Fibroblast of skin of scalp (primary cell): Measurements from ENCODE around the gene TEX14. TPM values are rescaled to one million over a fixed set of nuclear protein-coding genes. Genes with fewer than 3 reads are reported as not detected.
A peak's percentile ranks its signal among the peaks of the same experiment; 100 is the strongest.

Experiments
- DNase-seq: peaks from one replicate; pipeline ENCODE4 v3.0.0-alpha.2; 2013
- polyA plus RNA-seq, 2 experiments: library from polyadenylated mRNA; unstranded; fragments of 120-200 nt; gene quantifications; one replicate each; pipeline ENCODE4 v1.2.1, GENCODE V29; 2013; ENCODE audit not compliant: insufficient read length in 2 of 2

Gene TEX14, protein sequence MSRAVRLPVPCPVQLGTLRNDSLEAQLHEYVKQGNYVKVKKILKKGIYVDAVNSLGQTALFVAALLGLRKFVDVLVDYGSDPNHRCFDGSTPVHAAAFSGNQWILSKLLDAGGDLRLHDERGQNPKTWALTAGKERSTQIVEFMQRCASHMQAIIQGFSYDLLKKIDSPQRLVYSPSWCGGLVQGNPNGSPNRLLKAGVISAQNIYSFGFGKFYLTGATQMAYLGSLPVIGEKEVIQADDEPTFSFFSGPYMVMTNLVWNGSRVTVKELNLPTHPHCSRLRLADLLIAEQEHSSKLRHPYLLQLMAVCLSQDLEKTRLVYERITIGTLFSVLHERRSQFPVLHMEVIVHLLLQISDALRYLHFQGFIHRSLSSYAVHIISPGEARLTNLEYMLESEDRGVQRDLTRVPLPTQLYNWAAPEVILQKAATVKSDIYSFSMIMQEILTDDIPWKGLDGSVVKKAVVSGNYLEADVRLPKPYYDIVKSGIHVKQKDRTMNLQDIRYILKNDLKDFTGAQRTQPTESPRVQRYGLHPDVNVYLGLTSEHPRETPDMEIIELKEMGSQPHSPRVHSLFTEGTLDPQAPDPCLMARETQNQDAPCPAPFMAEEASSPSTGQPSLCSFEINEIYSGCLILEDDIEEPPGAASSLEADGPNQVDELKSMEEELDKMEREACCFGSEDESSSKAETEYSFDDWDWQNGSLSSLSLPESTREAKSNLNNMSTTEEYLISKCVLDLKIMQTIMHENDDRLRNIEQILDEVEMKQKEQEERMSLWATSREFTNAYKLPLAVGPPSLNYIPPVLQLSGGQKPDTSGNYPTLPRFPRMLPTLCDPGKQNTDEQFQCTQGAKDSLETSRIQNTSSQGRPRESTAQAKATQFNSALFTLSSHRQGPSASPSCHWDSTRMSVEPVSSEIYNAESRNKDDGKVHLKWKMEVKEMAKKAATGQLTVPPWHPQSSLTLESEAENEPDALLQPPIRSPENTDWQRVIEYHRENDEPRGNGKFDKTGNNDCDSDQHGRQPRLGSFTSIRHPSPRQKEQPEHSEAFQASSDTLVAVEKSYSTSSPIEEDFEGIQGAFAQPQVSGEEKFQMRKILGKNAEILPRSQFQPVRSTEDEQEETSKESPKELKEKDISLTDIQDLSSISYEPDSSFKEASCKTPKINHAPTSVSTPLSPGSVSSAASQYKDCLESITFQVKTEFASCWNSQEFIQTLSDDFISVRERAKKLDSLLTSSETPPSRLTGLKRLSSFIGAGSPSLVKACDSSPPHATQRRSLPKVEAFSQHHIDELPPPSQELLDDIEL (N-terminal part only)
- polyA plus RNA-seq (2013, experiment 1 of 2; ENCODE audit: insufficient read length) = 0.67 TPM
- 1.00 TPM for polyA plus RNA-seq (2013, experiment 2 of 2; ENCODE audit: insufficient read length)

DNA sequence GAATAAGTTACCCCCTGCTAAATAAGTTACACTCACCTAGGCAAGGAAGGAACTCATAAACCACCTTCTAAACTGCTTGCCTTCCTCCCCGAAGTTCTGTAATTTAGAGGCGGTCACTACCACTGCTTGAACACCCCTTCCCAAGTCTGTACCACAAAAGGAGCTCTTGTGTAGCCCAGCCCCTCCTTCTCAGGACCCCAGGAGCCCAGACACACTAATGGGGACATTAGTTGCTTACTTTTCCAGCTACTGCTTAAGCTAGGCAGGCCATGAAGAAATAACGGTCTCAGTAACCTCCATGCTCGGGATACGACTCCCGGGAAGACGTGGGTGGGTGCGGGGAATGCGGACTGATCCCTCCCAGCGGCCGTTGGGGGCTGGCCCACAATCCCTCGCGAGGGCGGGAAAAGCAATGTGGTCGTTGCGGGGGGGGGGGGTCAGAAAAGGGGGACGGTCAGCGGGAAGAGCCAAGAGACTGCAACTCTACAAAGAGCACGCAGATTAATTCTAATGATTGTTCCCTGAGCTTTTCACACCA is at the start of gene TEX14:
Gene TEX14, minus strand, starts transcription at position 345 of the 538 bp plus-strand sequence. CDS start 40,044 bp downstream, outside the sequence.
- DNase-seq = no peak

GRCh38 chr17:58741121-58741625 is 49.3 kb upstream of the TEX14 start:
- peak; percentile 3 for DNase-seq

GRCh38 chr17:58734811-58735210 is 43.0 kb upstream of the TEX14 start:
- no peak for DNase-seq

DNA sequence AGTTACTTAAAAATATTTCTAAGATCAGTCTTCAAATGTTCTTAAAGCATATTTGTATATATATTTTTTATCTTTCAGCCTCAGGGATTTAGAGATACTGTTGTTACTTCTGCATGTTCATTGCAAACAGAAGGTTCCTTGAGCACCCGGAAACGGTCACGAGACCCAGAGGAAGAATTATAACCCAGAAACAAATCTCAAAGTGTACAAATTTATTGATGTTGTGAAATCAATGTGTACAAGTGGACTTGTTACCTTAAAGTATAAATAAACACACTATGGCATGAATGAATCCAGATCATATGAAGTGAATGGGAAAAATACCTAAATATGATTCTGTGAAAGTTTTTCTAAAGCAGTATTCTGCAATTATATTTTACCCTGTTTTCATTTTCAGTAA is 42.2 kb upstream of the TEX14 start:
- DNase-seq = no peak

GRCh38 chr17:58730937-58731336 is 39.1 kb upstream of the TEX14 start:
- DNase-seq = no peak

DNA sequence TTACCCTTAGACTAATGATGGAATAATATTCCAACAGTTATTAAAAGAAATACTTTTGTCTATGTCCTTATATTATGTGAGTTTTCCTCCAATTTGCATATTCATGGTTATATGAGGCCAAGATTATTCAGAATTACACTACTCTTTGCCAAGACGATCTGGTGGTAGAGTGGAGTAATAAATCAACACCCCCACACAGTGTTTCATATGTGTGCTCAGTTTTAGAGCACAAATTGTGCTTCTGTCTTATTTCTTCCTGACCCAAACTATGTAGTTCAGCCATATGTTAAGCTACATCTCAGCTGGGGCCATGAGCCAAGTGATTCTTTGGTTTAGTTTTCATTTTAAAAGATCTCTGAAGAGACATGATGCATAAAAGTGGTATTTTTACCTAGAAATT is 37.0 kb upstream of the TEX14 start:
- DNase-seq = no peak

GRCh38 chr17:58722696-58723095 is 30.9 kb upstream of the TEX14 start:
- DNase-seq = no peak

- no peak for DNase-seq
These were observed 30.4 kb upstream of the TEX14 start for GRCh38 chr17:58722274-58722673.

DNA sequence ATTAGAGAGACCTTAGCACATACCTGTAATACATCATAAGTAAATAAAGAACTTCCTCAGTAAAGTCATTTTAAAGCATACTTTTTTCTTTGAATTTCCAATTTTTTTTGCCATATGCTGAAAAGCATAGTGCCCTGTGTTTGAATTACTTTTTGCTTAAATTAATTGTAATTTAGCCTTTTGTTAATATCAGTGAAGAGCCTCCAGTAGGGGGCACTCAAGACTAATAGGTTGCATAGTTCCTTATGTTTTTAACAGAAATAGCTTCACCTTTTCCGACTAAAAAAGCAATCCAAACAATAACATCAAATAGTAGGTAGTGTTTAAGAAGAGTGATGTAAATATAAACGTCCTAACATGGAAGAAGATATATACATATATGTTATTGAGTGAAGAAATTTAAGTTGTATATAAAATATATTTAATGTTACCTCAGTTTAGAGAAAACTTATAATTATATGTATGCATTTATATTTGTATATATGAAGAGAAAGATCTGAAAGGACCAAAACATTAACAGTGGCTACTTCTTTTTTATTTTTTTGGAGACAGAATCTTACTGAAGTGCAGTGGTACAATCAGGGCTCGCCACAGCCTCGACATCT is 19.2 kb upstream of the TEX14 start:
- peak; percentile 56 for DNase-seq

DNA sequence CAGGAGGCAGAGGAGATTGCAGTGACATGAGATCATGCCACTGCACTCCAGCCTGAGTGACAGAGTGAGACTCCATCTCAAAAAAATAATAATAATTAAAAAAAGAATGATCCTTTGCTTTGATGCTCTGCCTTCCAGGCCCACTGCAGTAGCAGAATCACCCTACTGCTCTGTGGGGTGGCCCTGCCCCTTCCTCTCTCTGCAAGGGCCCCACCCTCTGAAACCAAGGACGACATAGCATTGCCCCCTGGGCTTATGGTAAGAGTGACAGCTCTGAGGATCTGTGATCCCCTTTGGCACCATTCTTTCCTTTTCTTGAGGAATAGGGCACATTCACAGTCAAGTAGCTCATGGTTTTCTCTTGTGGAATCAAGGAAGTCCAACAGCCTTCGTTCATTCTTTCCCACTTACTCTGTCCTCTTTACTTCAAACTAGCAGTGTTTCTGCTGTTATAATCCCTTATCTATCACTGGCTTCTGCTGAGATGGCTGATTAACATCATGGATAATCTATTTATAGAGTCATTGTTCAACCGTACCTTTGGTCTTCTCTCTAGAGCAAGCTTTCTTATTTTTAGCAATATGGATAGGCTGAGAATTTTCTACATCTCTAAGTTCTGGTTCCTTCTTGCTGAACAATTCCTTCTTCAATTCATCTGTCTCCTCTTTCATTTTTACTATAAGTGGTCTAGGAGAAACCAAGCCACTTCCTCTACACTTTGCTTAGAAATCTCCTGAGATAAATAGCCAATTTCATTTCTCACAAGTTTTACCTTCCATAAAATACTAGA is 14.7 kb upstream of the TEX14 start:
- no peak for DNase-seq

- DNase-seq = no peak
These were observed 12.1 kb upstream of the TEX14 start for GRCh38 chr17:58703916-58704286.

DNA sequence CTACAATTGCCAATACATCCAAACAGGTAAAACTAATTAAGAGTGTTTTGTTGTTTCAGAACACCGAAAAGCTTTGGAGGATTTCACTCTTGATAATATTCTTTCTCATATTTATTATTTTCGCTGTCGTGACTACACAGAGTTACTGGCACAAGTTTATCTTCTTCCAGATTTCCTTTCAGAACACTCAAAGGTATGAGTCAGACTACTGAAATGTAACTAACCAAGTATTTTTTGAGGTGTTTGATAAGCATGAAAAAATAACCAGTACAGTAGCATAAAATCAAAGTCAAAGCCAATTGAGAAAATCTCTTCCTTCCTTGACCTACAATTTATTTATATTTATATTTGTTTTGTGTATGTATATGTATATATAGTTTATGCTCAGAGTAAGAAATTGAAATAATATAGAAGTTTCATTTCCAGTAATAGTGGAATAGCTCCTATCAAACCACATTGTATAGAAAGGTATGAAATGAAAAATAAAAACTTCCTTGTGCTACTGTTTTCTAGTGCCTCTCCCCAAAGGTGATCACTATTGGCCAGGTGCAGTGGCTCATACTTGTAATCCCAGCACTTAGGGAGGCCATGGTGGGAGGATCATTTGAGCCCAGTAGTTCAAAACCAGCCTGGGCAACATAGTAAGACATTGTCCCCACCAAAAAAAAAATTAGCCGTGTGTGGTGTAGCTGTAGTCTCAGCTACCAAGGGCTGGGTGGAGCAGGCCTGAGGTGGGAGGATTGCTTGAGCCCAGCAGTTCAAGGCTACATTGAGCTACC is 11.5 kb upstream of the TEX14 start:
- DNase-seq = peak; percentile 12

DNA sequence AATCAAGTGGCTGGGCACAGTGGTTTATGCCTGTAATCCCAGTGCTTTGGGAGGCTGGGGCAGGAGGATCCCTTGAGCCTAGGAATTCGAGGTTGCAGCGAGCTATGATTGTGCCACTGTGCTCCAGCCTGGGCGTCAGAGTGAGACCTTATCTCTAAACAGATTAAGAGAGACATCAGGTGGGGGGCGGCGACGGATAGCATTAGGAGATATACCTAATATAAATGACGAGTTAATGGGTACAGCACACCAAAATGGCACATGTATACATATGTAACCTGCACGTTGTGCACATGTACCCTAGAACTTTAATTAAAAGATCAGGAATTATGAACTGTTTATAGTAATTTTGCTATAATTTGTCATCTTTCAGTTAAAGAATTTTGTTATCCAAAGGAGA is 10.9 kb upstream of the TEX14 start:
- no peak for DNase-seq

DNA sequence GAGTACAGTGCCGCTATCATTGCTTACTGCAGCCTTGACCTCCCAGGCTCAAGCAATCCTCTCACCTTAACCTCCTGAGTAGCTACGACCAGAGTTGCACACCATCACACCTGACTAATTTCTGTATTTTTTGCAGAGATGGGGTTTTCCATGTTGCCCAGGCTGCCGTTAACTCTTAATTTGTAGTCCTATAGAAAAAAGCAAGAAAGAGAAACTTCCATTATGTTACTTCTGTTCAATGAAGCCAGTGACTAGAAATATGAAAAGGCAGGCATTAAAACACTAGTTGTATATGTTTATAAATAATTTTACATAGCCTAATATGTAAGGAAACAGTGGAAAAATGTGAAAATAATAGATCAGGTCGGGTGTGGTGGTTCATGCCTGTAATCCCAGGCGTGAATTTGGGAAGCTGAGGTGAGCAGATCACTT is 10.2 kb upstream of the TEX14 start:
- DNase-seq = no peak

GRCh38 chr17:58699771-58700170 is 7.9 kb upstream of the TEX14 start:
- no peak for DNase-seq

GRCh38 chr17:58694826-58695225 is 3.0 kb upstream of the TEX14 start:
- DNase-seq = no peak

- no peak for DNase-seq
These were observed 2.5 kb upstream of the TEX14 start for GRCh38 chr17:58694302-58694701.

GRCh38 chr17:58693751-58694150 is 1.9 kb upstream of the TEX14 start:
- no peak for DNase-seq

DNA sequence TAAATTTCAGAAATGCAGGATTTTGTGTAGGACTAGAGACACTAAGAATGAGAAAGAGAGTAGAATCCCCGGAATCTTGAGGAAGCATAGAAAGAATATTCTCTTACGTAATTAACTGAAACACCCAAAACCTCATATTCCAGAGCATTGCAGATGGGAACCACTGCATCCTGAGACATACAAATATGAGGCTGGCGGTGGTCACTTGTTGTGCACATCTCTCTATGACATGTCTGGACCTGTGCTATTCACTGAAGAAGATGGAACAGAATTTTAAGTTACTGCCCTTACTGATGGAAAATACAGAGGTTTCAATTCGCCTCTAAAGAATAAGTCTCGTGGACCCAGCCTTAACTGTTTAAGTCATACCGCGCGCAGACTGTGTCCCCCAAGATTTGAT is 1.4 kb upstream of the TEX14 start:
- DNase-seq = no peak
